K562 (cell line): Measurements from ENCODE around the gene TMEM43. TPM values are rescaled to one million over a fixed set of nuclear protein-coding genes. Genes with fewer than 3 reads are reported as not detected.

ENCODE experiments used
- BRF2 ChIP-seq: IDR thresholded peaks from 3 replicates; pipeline ENCODE4 v1.6.1; 2011; ENCODE audit warnings: borderline replicate concordance, mild to moderate bottlenecking; ENCODE audit not compliant: insufficient read length, insufficient read depth
- E2F6 ChIP-seq, 2 experiments: IDR thresholded peaks; 2 replicates each; pipeline ENCODE4 v1.6.1; 2011; ENCODE audit warnings: borderline replicate concordance in 1 of 2, control low read depth in 1 of 2, low read depth in 1 of 2, low read length in 1 of 2, mild to moderate bottlenecking in 1 of 2, mixed read lengths in 1 of 2, moderate library complexity in 1 of 2; ENCODE audit not compliant: insufficient read depth in 1 of 2, insufficient read length in 1 of 2, poor library complexity in 1 of 2, severe bottlenecking in 1 of 2; ENCODE audit errors: extremely low read depth in 1 of 2
- HDAC8 ChIP-seq: fragments of 450-650 bp; IDR thresholded peaks from 2 replicates; pipeline ENCODE4 v1.6.1; 2016; ENCODE audit warnings: mild to moderate bottlenecking, missing genetic modification characterization, moderate library complexity, missing compliant biosample characterization
- KAT7 ChIP-seq: sonication (generic); formaldehyde crosslinking; IDR thresholded peaks from 2 replicates; pipeline ENCODE4 v1.8.0; 2022; ENCODE audit warnings: missing genetic modification reagents, mild to moderate bottlenecking, borderline replicate concordance
- MAFK ChIP-seq: IDR thresholded peaks from 2 replicates; pipeline ENCODE4 v1.6.1; 2011; ENCODE audit warnings: low read length, improper control_type of control experiment
- MTA3 ChIP-seq: fragments of 450-650 bp; formaldehyde crosslinking; IDR thresholded peaks from 2 replicates; pipeline ENCODE4 v1.6.1; 2017; ENCODE audit warnings: mild to moderate bottlenecking, borderline replicate concordance
- NR4A1 ChIP-seq, 2 experiments: fragments of 250-450 bp in 1 of 2; fragments of 450-650 bp in 1 of 2; sonication (Bioruptor Pico) in 1 of 2; IDR thresholded peaks; 2 replicates each; pipeline versions ENCODE4 v1.4.0 to v1.6.1; 2016 to 2020; ENCODE audit warnings: mild to moderate bottlenecking in 2 of 2, missing compliant biosample characterization in 1 of 2, missing genetic modification characterization in 1 of 2, moderate library complexity in 1 of 2
- PTTG1 ChIP-seq: fragments of 450-650 bp; IDR thresholded peaks from 2 replicates; pipeline ENCODE4 v1.6.1; 2016; ENCODE audit warnings: low read depth, mild to moderate bottlenecking, missing genetic modification characterization, missing compliant biosample characterization
- SIN3A ChIP-seq, 2 experiments: fragments of 150-350 bp in 1 of 2; IDR thresholded peaks; 2 replicates each; pipeline ENCODE4 v1.6.1; 2011 to 2016; ENCODE audit warnings: borderline replicate concordance in 2 of 2, low read depth in 2 of 2, low read length in 2 of 2, mild to moderate bottlenecking in 2 of 2, moderate library complexity in 2 of 2; ENCODE audit not compliant: control insufficient read depth in 1 of 2
- TRIM24 ChIP-seq, 2 experiments: fragments of 450-650 bp; IDR thresholded peaks; 2 replicates each; pipeline ENCODE4 v1.6.1; 2016
- ZBTB1 ChIP-seq: sonication (generic); formaldehyde crosslinking; IDR thresholded peaks from 2 replicates; pipeline ENCODE4 v1.8.1; 2023; ENCODE audit warnings: missing genetic modification reagents, low read depth, mild to moderate bottlenecking, borderline replicate concordance
- ZBTB11 ChIP-seq, 3 experiments: fragments of 200-800 bp in 1 of 3; fragments of 250-450 bp in 1 of 3; fragments of 450-650 bp in 1 of 3; sonication (Bioruptor Pico) in 1 of 3; sonication (Bioruptor generic) in 1 of 3; formaldehyde crosslinking in 1 of 3; IDR thresholded peaks; 2 replicates each; pipeline versions ENCODE4 v1.6.1 to v1.8.0; 2016 to 2022; ENCODE audit warnings: mild to moderate bottlenecking in 2 of 3, missing genetic modification characterization in 2 of 3, missing compliant biosample characterization in 1 of 3, moderate library complexity in 1 of 3
- ZBTB17 ChIP-seq: fragments of 450-650 bp; formaldehyde crosslinking; IDR thresholded peaks from 2 replicates; pipeline ENCODE4 v1.4.0; 2020; ENCODE audit warnings: mild to moderate bottlenecking
- ZBTB33 ChIP-seq: sonication (generic); formaldehyde crosslinking; IDR thresholded peaks from 2 replicates; pipeline ENCODE4 v1.8.1; 2023; ENCODE audit warnings: mild to moderate bottlenecking, missing genetic modification reagents
- ZNF395 ChIP-seq: fragments of 200-800 bp; sonication (Bioruptor generic); IDR thresholded peaks from 2 replicates; pipeline ENCODE4 v1.6.1; 2017; ENCODE audit warnings: missing genetic modification characterization, missing compliant biosample characterization
- polyA plus RNA-seq, 8 experiments: library from polyadenylated mRNA; depleted of rRNA in 4 of 8; stranded (reverse) in 5 of 8; unstranded in 3 of 8; fragments of >200 nt; fragmentation: Nextera tagmentation in 2 of 8; fragmentation: Illumina TruSeq in 1 of 8; extraction: Ambion mirVana in 2 of 8; extraction: Trizol in 1 of 8; gene quantifications; 2 replicates each; pipeline versions ENCODE4 v1.2.1 to v1.2.3, GENCODE V29; 2011 to 2014; ENCODE audit warnings: inconsistent platforms in 1 of 8, missing spikeins in 1 of 8
- total RNA-seq, 7 experiments: library from RNA; depleted of rRNA in 6 of 7; stranded (reverse); fragments of >200 nt in 6 of 7; fragmentation: Illumina TruSeq in 2 of 7; extraction: Trizol in 2 of 7; gene quantifications; 2 replicates each; pipeline versions ENCODE4 v1.2.1 to v1.2.3, GENCODE V29; 2011 to 2021; ENCODE audit warnings: low replicate concordance in 1 of 7

TMEM43 gene
- total and polyA plus RNA-seq, 9 of the 15 experiments (the other 6 are each of a cell fraction or from before 2014, with no cell fraction given) = 16.7 to 46.1 (median 35.7) TPM

GRCh38 chr3:14124223-14124614, 633 bp upstream of the TMEM43 start (continued):
- TF ChIP-seq NR4A1 (CRISPR knock-in tag; IDR thresholded peaks at IDR 0.05) = no peak
- TF ChIP-seq NR4A1 (tag; IDR thresholded peaks at IDR 0.05) = 0 out of 2 replicates have a peak, but pooled peaks have one; percentile 84
- TF ChIP-seq ZNF395 (CRISPR knock-in tag) = 0 out of 2 replicates have a peak, but pooled peaks have one; percentile 84
- TF ChIP-seq BRF2 = no peak
- 0 out of 2 replicates have a peak, but pooled peaks have one; percentile 5 for TF ChIP-seq MAFK
- 0 out of 2 replicates have a peak, but pooled peaks have one; percentile 15 for TF ChIP-seq ZBTB17 (CRISPR knock-in tag)
- TF ChIP-seq MTA3 = 0 out of 2 replicates have a peak, but pooled peaks have one; percentile 53
- 0 out of 2 replicates have a peak, but pooled peaks have one; percentile 11 for TF ChIP-seq ZBTB33 (CRISPR knock-in tag)
- TF ChIP-seq ZBTB11 (CRISPR knock-in tag; IDR thresholded peaks at IDR 0.05) = peak; percentile 61 to 97 (median 86); a peak in 5 of 6 replicates
- peak in 1 of 2 experiments; percentile 60; a peak in 2 of 4 replicates for TF ChIP-seq SIN3A (IDR thresholded peaks at IDR 0.05; ENCODE audit: borderline replicate concordance in 2 of 2, control insufficient read depth in 1 of 2, low read depth in 2 of 2, low read length in 2 of 2)
- TF ChIP-seq HDAC8 (tag) = 0 out of 2 replicates have a peak, but pooled peaks have one; percentile 30
- TF ChIP-seq ZBTB1 (CRISPR knock-in tag) = 0 out of 2 replicates have a peak, but pooled peaks have one; percentile 54
- TF ChIP-seq KAT7 (CRISPR knock-in tag) = peak; percentile 98; the same call in 1 of the 2 replicates
- peak in 1 of 2 experiments; percentile 48; a peak in 2 of 4 replicates for TF ChIP-seq TRIM24 (IDR thresholded peaks at IDR 0.05)
- TF ChIP-seq E2F6 (IDR thresholded peaks at IDR 0.05; ENCODE audit: borderline replicate concordance in 1 of 2, extremely low read depth in 1 of 2, insufficient read depth in 1 of 2, insufficient read length in 1 of 2, low read depth in 1 of 2, low read length in 1 of 2, poor library complexity in 1 of 2, severe bottlenecking in 1 of 2) = peak; percentile 20 to 62
- no peak for TF ChIP-seq PTTG1 (tag)
